SU-DHL-6 (cell line): ENCODE measurements around the gene FDXR.

ENCODE experiments used
- H2AFZ ChIP-seq: fragments of 200-600 bp; sonication (generic); 2 replicates; pipeline ENCODE4 v1.6.1; 2014; ENCODE audit warnings: low read depth, mild to moderate bottlenecking, moderate library complexity, mixed read lengths, antibody characterized with exemption, low read length; ENCODE audit not compliant: severe bottlenecking
- H3F3A ChIP-seq: fragments of 200-600 bp; shearing (Covaris generic); 2 replicates; pipeline ENCODE4 v1.6.0; 2016; ENCODE audit warnings: antibody characterized with exemption, mild to moderate bottlenecking; ENCODE audit not compliant: insufficient read depth
- H3K27ac ChIP-seq: fragments of 200-600 bp; sonication (generic); 2 replicates; pipeline ENCODE4 v1.5.1; 2016; ENCODE audit warnings: low read depth, mild to moderate bottlenecking, low read length, moderate library complexity, mixed read lengths
- H3K27me3 ChIP-seq: fragments of 200-600 bp; sonication (generic), shearing (Covaris generic); 2 replicates; pipeline ENCODE4 v1.6.0; 2014; ENCODE audit warnings: mild to moderate bottlenecking, low read length
- H3K36me3 ChIP-seq: fragments of 200-600 bp; sonication (generic); 2 replicates; pipeline ENCODE4 v1.6.1; 2014; ENCODE audit warnings: mild to moderate bottlenecking, low read length, mixed read lengths
- H3K4me2 ChIP-seq: fragments of 300-600, 200-600 bp; shearing (Covaris generic), sonication (generic); 2 replicates; pipeline ENCODE4 v1.6.0; 2014; ENCODE audit warnings: low read length, low read depth, mild to moderate bottlenecking; ENCODE audit not compliant: poor library complexity, severe bottlenecking
- H3K4me3 ChIP-seq: fragments of 200-600 bp; sonication (generic); 2 replicates; pipeline ENCODE4 v1.5.1; 2014; ENCODE audit warnings: antibody characterized with exemption, low read length, mild to moderate bottlenecking, mixed read lengths; ENCODE audit not compliant: insufficient read depth, poor library complexity, severe bottlenecking
- H3K79me2 ChIP-seq: fragments of 200-600 bp; sonication (generic); 2 replicates; pipeline ENCODE4 v1.6.1; 2014; ENCODE audit warnings: mild to moderate bottlenecking, low read length, moderate library complexity; ENCODE audit not compliant: insufficient read depth
- H3K9ac ChIP-seq: fragments of 200-600 bp; sonication (generic); 2 replicates; pipeline ENCODE4 v1.7.0; 2014; ENCODE audit warnings: mild to moderate bottlenecking, low read length
- H3K9me2 ChIP-seq: fragments of 200-600 bp; sonication (generic); replicated peaks from 2 replicates; pipeline ENCODE4 v1.6.1; 2014; ENCODE audit warnings: low read length; ENCODE audit not compliant: insufficient read depth
- H3K9me3 ChIP-seq: fragments of 200-600 bp; sonication (generic); 2 replicates; pipeline ENCODE4 v1.6.1; 2014; ENCODE audit warnings: low read length, mixed read lengths; ENCODE audit not compliant: insufficient read depth
- H4K20me1 ChIP-seq: fragments of 200-600 bp; sonication (generic); 2 replicates; pipeline ENCODE4 v1.6.1; 2014; ENCODE audit warnings: low read depth, mild to moderate bottlenecking, antibody characterized with exemption, low read length, moderate library complexity, mixed read lengths
- EZH2phosphoT487 ChIP-seq: fragments of 200-600 bp; sonication (generic), shearing (Covaris generic); conservative IDR thresholded peaks from 2 replicates; pipeline ENCODE4 v1.6.1; 2018; ENCODE audit warnings: mild to moderate bottlenecking, antibody characterized with exemption, low read length, moderate library complexity, mixed read lengths
- TF ChIP-seq, protein P1 (sequence below): fragments of 200-600 bp; sonication (generic); IDR thresholded peaks from one replicate; pipeline ENCODE4 v1.5.1; 2017; ENCODE audit warnings: antibody characterized with exemption, mild to moderate bottlenecking, low read length, moderate library complexity; ENCODE audit not compliant: insufficient read depth, poor library complexity, severe bottlenecking

The FDXR gene

DNA sequence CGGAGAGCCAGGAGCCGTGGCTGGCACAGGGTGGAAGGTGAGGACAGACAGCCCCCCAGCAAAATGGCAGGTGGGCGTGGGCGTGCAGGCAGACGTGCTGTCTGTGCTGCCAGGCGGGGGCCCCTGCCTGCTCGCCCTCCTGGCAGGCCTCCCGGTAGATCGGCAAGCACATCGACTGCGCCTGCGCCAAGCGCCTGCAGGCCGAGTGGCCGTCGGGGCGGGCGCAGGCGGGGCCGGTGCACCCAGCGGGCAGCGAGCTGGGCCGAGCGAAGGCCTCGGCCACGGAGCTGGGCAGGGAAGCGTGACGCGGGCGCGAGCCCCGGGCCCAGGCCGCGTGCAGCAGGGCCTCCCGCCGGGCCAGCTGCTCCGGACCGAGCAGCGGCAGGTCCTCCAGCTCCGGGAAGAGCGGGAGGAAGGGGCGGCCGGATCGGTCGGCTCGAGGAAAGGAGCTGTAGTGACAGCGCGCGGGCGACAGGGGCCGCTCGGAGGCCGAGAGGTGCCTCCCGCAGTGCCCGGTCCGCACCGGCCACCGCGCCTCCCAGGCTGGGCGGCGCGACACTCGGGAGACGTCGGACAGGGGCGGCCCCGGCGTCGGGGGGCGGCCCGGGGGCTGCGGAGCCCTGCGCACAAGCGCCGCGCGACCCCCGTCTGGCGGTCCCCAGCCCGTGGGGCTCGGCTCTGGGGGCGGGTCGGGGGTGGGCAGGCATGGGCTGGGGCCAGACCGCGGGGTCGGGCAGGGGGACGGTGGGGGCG, 30.0 kb downstream of the FDXR start:
- Histone ChIP-seq H3F3A (no peaks in the 10 kb centered on the region), H3K9ac (no peak overlapping the region), H3K9me2 (no peaks in the 10 kb centered on the region), H3K27me3 (no peaks in the 10 kb centered on the region), H3K79me2 (no peaks in the 10 kb centered on the region), H3K9me3 (no peaks in the 10 kb centered on the region), H3K4me2 (no peak overlapping the region), H3K27ac (no peak overlapping the region), H2AFZ (no peak overlapping the region), H4K20me1 (no peaks in the 10 kb centered on the region), H3K4me3 (no peak overlapping the region), H3K36me3 (no peaks in the 10 kb centered on the region)
- TF ChIP-seq, protein P1, sequence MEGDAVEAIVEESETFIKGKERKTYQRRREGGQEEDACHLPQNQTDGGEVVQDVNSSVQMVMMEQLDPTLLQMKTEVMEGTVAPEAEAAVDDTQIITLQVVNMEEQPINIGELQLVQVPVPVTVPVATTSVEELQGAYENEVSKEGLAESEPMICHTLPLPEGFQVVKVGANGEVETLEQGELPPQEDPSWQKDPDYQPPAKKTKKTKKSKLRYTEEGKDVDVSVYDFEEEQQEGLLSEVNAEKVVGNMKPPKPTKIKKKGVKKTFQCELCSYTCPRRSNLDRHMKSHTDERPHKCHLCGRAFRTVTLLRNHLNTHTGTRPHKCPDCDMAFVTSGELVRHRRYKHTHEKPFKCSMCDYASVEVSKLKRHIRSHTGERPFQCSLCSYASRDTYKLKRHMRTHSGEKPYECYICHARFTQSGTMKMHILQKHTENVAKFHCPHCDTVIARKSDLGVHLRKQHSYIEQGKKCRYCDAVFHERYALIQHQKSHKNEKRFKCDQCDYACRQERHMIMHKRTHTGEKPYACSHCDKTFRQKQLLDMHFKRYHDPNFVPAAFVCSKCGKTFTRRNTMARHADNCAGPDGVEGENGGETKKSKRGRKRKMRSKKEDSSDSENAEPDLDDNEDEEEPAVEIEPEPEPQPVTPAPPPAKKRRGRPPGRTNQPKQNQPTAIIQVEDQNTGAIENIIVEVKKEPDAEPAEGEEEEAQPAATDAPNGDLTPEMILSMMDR = no peak
- TF ChIP-seq EZH2phosphoT487 = no peak

DNA sequence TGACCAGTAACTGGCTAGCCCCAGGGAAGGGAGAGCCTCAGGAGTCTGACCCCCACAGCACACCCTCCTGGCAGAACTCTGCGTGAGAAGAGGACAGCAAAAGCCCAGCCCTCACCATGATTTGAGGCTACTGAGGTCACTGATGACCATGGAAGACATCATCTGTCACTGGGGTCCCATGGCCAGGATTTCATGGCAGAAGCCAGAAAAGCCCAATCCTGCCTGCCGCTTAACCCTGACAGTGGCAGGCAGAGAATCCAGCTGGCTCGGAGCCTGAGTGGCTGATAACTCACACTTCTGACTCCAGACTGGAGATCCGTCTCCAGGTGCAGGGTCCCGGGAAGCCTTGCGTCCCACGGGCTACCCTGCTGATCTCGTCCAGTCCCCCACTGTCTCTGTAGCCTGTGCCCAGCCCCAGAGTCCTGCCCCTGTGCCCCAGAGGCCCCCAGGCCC, 30.6 kb downstream of the FDXR start:
- TF ChIP-seq, protein P1 = no peak
- TF ChIP-seq EZH2phosphoT487 = no peak
- H3K4me2 ChIP-seq = no peak overlapping the region

DNA sequence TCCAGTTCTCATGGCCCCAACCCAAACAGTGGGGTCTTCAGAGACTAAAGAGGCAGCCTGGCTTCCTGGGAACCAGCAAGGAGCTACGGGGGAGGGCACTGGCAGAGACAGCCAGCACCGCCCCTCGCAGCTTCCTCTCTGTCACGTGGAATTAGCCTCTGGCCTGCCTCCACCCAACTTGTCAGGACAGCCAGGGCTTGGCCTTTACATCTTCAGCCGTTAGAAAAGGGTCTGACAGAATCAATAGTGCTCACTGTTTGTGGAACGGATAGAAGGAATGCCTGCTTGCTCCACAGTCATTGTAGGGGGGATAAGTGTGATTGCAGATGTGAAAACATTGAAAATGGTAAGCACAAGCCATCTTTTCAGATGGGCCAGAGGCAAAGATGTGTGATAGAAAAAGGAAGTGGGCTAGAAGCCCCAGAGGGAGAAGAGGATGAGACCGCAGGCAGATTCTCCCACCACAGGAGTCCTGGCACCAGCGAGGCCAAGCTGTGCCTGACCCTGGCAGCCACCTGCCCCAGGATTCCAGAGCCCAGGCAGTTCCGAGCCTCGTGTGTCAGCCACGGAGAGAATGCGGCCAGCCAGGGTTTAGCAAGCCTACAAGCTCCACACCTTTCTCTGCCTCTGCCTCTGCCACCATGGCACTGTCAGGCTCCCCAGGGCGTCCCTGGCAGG, 31.7 kb downstream of the FDXR start:
- H3F3A ChIP-seq = no peaks in the 10 kb centered on the region
- no peak for TF ChIP-seq EZH2phosphoT487
- TF ChIP-seq, protein P1 = no peak
- H3K9me3 ChIP-seq = no peaks in the 10 kb centered on the region
- no peak overlapping the region for H3K4me2 ChIP-seq
- H2AFZ ChIP-seq = no peak overlapping the region
- H3K79me2 ChIP-seq = no peaks in the 10 kb centered on the region
- H3K27ac ChIP-seq = no peak overlapping the region
- H3K4me3 ChIP-seq = no peak overlapping the region
- H3K9ac ChIP-seq = no peak overlapping the region
- H3K36me3 ChIP-seq = no peaks in the 10 kb centered on the region
- no peaks in the 10 kb centered on the region for H4K20me1 ChIP-seq
- H3K9me2 ChIP-seq = no peaks in the 10 kb centered on the region
- no peaks in the 10 kb centered on the region for H3K27me3 ChIP-seq

More for the DNA sequence above, 30.6 kb downstream of the FDXR start:
- Histone ChIP-seq H3K79me2 (no peaks in the 10 kb centered on the region), H4K20me1 (no peaks in the 10 kb centered on the region), H3K27ac (no peak overlapping the region), H3F3A (no peaks in the 10 kb centered on the region), H3K27me3 (no peaks in the 10 kb centered on the region), H3K9ac (no peak overlapping the region), H3K36me3 (no peaks in the 10 kb centered on the region), H3K4me3 (no peak overlapping the region), H2AFZ (no peak overlapping the region), H3K9me3 (no peaks in the 10 kb centered on the region), H3K9me2 (no peaks in the 10 kb centered on the region)
